ENCODE results near the gene DPM3. TPM values are rescaled to one million over a fixed set of nuclear protein-coding genes. Genes with fewer than 3 reads are reported as not detected.
A peak's percentile ranks its signal among the peaks of the same experiment; 100 is the strongest.

DPM3 gene
- total and polyA plus RNA-seq, 2 of the 13 experiments (the other 11 are each of a cell fraction or from before 2014, with no cell fraction given) = 23.2 to 53.4 TPM

DNA sequence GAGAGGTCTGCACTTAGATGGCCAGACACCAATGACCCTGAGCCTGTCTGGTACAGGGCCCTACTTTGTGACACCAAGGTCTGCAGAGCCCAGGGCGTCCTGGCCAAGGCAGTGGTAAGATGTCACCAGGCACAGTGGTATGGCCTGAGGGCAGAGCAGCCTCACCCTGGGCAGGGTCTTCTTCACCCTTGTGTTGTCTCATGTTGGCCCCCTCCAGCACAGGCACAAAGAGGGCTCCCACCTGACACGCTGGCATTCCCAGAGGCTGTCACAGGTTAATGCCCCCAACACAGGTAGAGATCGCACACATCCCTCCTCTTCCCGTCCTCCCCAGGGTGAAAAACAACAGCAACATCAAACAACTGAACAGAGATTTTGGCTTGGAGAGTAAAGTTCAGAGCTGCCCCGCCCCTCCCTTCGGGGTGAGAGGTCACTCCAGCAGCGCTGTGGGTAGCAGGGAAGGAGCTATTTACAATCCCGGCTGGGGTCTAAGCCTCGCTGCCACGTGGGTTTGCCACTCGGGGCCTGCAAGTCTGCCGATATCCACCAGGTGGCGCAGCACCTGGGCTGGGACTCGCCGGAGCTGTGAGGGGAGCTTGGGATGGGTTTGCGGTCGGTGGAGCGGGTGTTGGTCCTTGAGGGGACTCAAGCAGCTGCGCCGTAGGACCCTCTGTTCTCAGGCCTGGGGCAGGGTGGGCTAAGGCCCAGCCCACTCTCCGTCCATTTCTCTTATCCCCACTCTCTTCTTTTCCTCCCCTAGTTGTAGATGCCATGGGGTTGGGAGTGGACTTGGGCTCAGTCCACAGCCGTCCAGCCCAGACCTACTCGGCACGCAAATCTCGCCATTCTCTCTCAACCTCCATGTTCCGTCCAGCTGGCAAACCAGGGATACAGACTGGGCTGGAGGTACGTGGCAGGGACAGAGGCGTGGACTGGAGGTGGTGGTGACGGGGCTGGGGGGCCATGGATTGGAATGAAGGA lies 49.0 kb downstream of the DPM3 start (continued):
- TF ChIP-seq, protein P1, sequence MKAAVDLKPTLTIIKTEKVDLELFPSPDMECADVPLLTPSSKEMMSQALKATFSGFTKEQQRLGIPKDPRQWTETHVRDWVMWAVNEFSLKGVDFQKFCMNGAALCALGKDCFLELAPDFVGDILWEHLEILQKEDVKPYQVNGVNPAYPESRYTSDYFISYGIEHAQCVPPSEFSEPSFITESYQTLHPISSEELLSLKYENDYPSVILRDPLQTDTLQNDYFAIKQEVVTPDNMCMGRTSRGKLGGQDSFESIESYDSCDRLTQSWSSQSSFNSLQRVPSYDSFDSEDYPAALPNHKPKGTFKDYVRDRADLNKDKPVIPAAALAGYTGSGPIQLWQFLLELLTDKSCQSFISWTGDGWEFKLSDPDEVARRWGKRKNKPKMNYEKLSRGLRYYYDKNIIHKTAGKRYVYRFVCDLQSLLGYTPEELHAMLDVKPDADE (CRISPR knock-in tag; IDR thresholded peaks at IDR 0.05) = no peak
- TF ChIP-seq SATB2 (CRISPR knock-in tag; IDR thresholded peaks at IDR 0.05) (no peak), TOE1 (CRISPR knock-in tag; IDR thresholded peaks at IDR 0.05) (no peak), ZNF292 (CRISPR knock-in tag; IDR thresholded peaks at IDR 0.05; ENCODE audit: borderline replicate concordance, low read depth) (0 out of 2 replicates have a peak, but pooled peaks have one; percentile 73), ZBTB7A (CRISPR knock-in tag; IDR thresholded peaks at IDR 0.05) (peak; percentile 88), ZNF232 (CRISPR knock-in tag; IDR thresholded peaks at IDR 0.05; ENCODE audit: borderline replicate concordance) (no peak), FOXK2 (IDR thresholded peaks at IDR 0.05) (peak; percentile 92), KLF13 (CRISPR knock-in tag; IDR thresholded peaks at IDR 0.05) (0 out of 2 replicates have a peak, but pooled peaks have one; percentile 23), MEIS1 (CRISPR knock-in tag; IDR thresholded peaks at IDR 0.05; ENCODE audit: borderline replicate concordance) (no peak; the same call in 1 of the 2 replicates), ZNF737 (CRISPR knock-in tag; IDR thresholded peaks at IDR 0.05; ENCODE audit: borderline replicate concordance) (0 out of 2 replicates have a peak, but pooled peaks have one; percentile 34), ZNF30 (CRISPR knock-in tag; IDR thresholded peaks at IDR 0.05) (no peak), ZNF747 (CRISPR knock-in tag; IDR thresholded peaks at IDR 0.05; ENCODE audit: borderline replicate concordance) (0 out of 2 replicates have a peak, but pooled peaks have one; percentile 29), ZNF850 (CRISPR knock-in tag; conservative IDR thresholded peaks at IDR 0.05) (no peak), MEF2D (CRISPR knock-in tag; IDR thresholded peaks at IDR 0.05) (peak; percentile 92), THYN1 (CRISPR knock-in tag; IDR thresholded peaks at IDR 0.05; ENCODE audit: borderline replicate concordance, low read depth) (no peak), ZNF720 (CRISPR knock-in tag; IDR thresholded peaks at IDR 0.05) (no peak), ZNF569 (CRISPR knock-in tag; IDR thresholded peaks at IDR 0.05; ENCODE audit: borderline replicate concordance) (no peak), ZFP1 (CRISPR knock-in tag; IDR thresholded peaks at IDR 0.05) (no peak), PTBP1 (IDR thresholded peaks at IDR 0.05; ENCODE audit: low read depth, low read length, poor library complexity, severe bottlenecking) (no peak)
- TF ChIP-seq, protein P2, sequence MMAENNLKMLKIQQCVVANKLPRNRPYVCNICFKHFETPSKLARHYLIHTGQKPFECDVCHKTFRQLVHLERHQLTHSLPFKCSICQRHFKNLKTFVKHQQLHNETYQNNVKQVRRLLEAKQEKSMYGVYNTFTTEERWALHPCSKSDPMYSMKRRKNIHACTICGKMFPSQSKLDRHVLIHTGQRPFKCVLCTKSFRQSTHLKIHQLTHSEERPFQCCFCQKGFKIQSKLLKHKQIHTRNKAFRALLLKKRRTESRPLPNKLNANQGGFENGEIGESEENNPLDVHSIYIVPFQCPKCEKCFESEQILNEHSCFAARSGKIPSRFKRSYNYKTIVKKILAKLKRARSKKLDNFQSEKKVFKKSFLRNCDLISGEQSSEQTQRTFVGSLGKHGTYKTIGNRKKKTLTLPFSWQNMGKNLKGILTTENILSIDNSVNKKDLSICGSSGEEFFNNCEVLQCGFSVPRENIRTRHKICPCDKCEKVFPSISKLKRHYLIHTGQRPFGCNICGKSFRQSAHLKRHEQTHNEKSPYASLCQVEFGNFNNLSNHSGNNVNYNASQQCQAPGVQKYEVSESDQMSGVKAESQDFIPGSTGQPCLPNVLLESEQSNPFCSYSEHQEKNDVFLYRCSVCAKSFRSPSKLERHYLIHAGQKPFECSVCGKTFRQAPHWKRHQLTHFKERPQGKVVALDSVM (CRISPR knock-in tag; IDR thresholded peaks at IDR 0.05) = peak; percentile 46; the same call in 1 of the 2 replicates
- TF ChIP-seq, protein P3, sequence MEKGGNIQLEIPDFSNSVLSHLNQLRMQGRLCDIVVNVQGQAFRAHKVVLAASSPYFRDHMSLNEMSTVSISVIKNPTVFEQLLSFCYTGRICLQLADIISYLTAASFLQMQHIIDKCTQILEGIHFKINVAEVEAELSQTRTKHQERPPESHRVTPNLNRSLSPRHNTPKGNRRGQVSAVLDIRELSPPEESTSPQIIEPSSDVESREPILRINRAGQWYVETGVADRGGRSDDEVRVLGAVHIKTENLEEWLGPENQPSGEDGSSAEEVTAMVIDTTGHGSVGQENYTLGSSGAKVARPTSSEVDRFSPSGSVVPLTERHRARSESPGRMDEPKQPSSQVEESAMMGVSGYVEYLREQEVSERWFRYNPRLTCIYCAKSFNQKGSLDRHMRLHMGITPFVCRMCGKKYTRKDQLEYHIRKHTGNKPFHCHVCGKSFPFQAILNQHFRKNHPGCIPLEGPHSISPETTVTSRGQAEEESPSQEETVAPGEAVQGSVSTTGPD (CRISPR knock-in tag; IDR thresholded peaks at IDR 0.05) = no peak
- TF ChIP-seq, protein P4, sequence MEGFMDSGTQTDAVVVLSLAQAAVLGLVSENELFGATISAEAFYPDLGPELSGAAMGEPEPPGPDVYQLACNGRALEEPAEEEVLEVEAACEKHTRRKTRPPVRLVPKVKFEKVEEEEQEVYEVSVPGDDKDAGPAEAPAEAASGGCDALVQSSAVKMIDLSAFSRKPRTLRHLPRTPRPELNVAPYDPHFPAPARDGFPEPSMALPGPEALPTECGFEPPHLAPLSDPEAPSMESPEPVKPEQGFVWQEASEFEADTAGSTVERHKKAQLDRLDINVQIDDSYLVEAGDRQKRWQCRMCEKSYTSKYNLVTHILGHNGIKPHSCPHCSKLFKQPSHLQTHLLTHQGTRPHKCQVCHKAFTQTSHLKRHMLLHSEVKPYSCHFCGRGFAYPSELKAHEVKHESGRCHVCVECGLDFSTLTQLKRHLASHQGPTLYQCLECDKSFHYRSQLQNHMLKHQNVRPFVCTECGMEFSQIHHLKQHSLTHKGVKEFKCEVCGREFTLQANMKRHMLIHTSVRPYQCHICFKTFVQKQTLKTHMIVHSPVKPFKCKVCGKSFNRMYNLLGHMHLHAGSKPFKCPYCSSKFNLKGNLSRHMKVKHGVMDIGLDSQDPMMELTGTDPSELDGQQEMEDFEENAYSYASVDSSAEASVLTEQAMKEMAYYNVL (CRISPR knock-in tag; IDR thresholded peaks at IDR 0.05; ENCODE audit: borderline replicate concordance) = peak; percentile 69; the same call in 1 of the 2 replicates
